IMR-90 (cell line): Measurements from ENCODE around the gene ABCF3. TPM values are rescaled to one million over a fixed set of nuclear protein-coding genes. Genes with fewer than 3 reads are reported as not detected.

Source experiments
- ATAC-seq: fragments of 200-7000 bp; cut with Tn5 transposase; 2 replicates; pipeline ENCODE4 v1.9.1; 2020; ENCODE audit warnings: low read depth, mild to moderate bottlenecking, moderate library complexity
- BruUV-seq: library from RNA; stranded (reverse); fragments of 400-500 nt; replicated peaks from 2 replicates; lab custom pipeline; 2021; lab: Mats Ljungman, UMichigan
- CTCF ChIA-PET: fragments of 300-600 bp; formaldehyde crosslinking; extraction: SDS; loops from one replicate; lab custom pipeline; 2021; ENCODE audit warnings: antibody characterized with exemption; lab: Yijun Ruan, JAX
- POLR2A ChIA-PET: fragments of 300-600 bp; sonication (Branson Sonifier 250); formaldehyde crosslinking; loops from one replicate; lab custom pipeline; 2022; ENCODE audit warnings: antibody characterized with exemption; ENCODE audit not compliant: unreplicated experiment; lab: Charles Lee
- DNase-seq: peaks from one replicate; pipeline ENCODE4 v3.0.0; 2013
- H2AFZ ChIP-seq: replicated peaks from 2 replicates; pipeline ENCODE3; 2013; ENCODE audit warnings: low read length, mild to moderate bottlenecking; ENCODE audit not compliant: poor library complexity
- H2AK5ac ChIP-seq: 2 replicates; pipeline ENCODE4 v1.6.1; 2013; ENCODE audit warnings: low read depth, low read length, inconsistent platforms
- H2AK9ac ChIP-seq: replicated peaks from 2 replicates; pipeline ENCODE3; 2013; ENCODE audit warnings: mild to moderate bottlenecking, low read depth, low read length, moderate library complexity; ENCODE audit not compliant: poor library complexity
- H2BK120ac ChIP-seq: 2 replicates; pipeline ENCODE4 v1.6.1; 2013; ENCODE audit warnings: low read depth, low read length, inconsistent platforms
- H2BK15ac ChIP-seq: 3 replicates; pipeline ENCODE4 v1.6.1; 2013; ENCODE audit warnings: low read depth, low read length, inconsistent platforms
- H2BK20ac ChIP-seq: 2 replicates; pipeline ENCODE4 v1.6.1; 2013; ENCODE audit warnings: low read depth, mild to moderate bottlenecking, inconsistent platforms, low read length, moderate library complexity
- H2BK5ac ChIP-seq: 2 replicates; pipeline ENCODE4 v1.6.1; 2013; ENCODE audit warnings: mild to moderate bottlenecking, low read depth, low read length, inconsistent platforms; ENCODE audit not compliant: poor library complexity, severe bottlenecking
- H3K14ac ChIP-seq: replicated peaks from 2 replicates; pipeline ENCODE4 v1.6.1; 2013; ENCODE audit warnings: low read depth, low read length, inconsistent platforms
- H3K18ac ChIP-seq: 2 replicates; pipeline ENCODE4 v1.6.1; 2013; ENCODE audit warnings: low read depth, low read length, control low read depth
- H3K23ac ChIP-seq: 2 replicates; pipeline ENCODE4 v1.6.1; 2013; ENCODE audit warnings: low read depth, low read length, inconsistent platforms
- H3K27ac ChIP-seq: 2 replicates; pipeline ENCODE4 v1.5.1; 2013; ENCODE audit warnings: mild to moderate bottlenecking, control low read depth, low read length; ENCODE audit not compliant: insufficient read depth
- H3K27me3 ChIP-seq: 2 replicates; pipeline ENCODE4 v1.6.1; 2013; ENCODE audit warnings: low read length; ENCODE audit not compliant: control insufficient read depth, insufficient read depth
- H3K36me3 ChIP-seq: 2 replicates; pipeline ENCODE4 v1.6.1; 2013; ENCODE audit warnings: low read length, mixed read lengths; ENCODE audit not compliant: control insufficient read depth, insufficient read depth
- H3K4ac ChIP-seq: 2 replicates; pipeline ENCODE4 v1.6.1; 2013; ENCODE audit warnings: low read depth, low read length, inconsistent platforms
- H3K4me1 ChIP-seq: 2 replicates; pipeline ENCODE4 v1.6.1; 2013; ENCODE audit warnings: low read length, mixed read lengths; ENCODE audit not compliant: control insufficient read depth, insufficient read depth
- H3K4me2 ChIP-seq: 2 replicates; pipeline ENCODE4 v1.6.1; 2013; ENCODE audit warnings: low read depth, mild to moderate bottlenecking, control low read depth, low read length, moderate library complexity
- H3K4me3 ChIP-seq: 2 replicates; pipeline ENCODE4 v1.5.1; 2013; ENCODE audit warnings: low read depth, mild to moderate bottlenecking, control low read depth, low read length, moderate library complexity; ENCODE audit not compliant: insufficient read depth
- H3K56ac ChIP-seq: 2 replicates; pipeline ENCODE4 v1.6.1; 2013; ENCODE audit warnings: low read length, inconsistent platforms; ENCODE audit not compliant: insufficient read depth; ENCODE audit errors: extremely low read depth
- H3K79me1 ChIP-seq, 2 experiments: 2 replicates each; pipeline ENCODE4 v1.6.1; 2013; ENCODE audit warnings: low read length in 2 of 2, inconsistent platforms in 1 of 2, low read depth in 1 of 2
- H3K9ac ChIP-seq: 2 replicates; pipeline ENCODE4 v1.6.1; 2013; ENCODE audit warnings: low read depth, low read length, control low read depth
- H3K9me1 ChIP-seq: 2 replicates; pipeline ENCODE4 v1.6.1; 2013; ENCODE audit warnings: low read length, inconsistent platforms; ENCODE audit not compliant: insufficient read depth
- H3K9me3 ChIP-seq: 2 replicates; pipeline ENCODE4 v1.6.1; 2013; ENCODE audit warnings: low read length; ENCODE audit not compliant: control insufficient read depth, insufficient read depth
- H4K20me1 ChIP-seq: 2 replicates; pipeline ENCODE4 v1.6.1; 2013; ENCODE audit warnings: low read length, inconsistent platforms; ENCODE audit not compliant: insufficient read depth
- H4K5ac ChIP-seq: 2 replicates; pipeline ENCODE4 v1.6.1; 2013; ENCODE audit warnings: mild to moderate bottlenecking, low read depth, low read length, control low read depth
- H4K8ac ChIP-seq, 2 experiments: 2 replicates each; pipeline ENCODE4 v1.6.1; 2013; ENCODE audit warnings: low read depth in 2 of 2, low read length in 2 of 2, control low read depth in 1 of 2, inconsistent platforms in 1 of 2
- H4K91ac ChIP-seq: 2 replicates; pipeline ENCODE4 v1.6.1; 2013; ENCODE audit warnings: low read depth, low read length, inconsistent platforms; ENCODE audit not compliant: insufficient read depth
- CEBPB ChIP-seq: IDR thresholded peaks from 2 replicates; pipeline ENCODE4 v1.6.1; 2012; ENCODE audit warnings: low read depth, low read length, improper control_type of control experiment
- CHD1 ChIP-seq: IDR thresholded peaks from 2 replicates; pipeline ENCODE4 v1.6.1; 2012; ENCODE audit warnings: low read depth, low read length, improper control_type of control experiment
- FOS ChIP-seq: fragments of 150-350 bp; IDR thresholded peaks from 2 replicates; pipeline ENCODE4 v1.6.1; 2016; ENCODE audit warnings: low read depth, low read length
- MAFK ChIP-seq: IDR thresholded peaks from 2 replicates; pipeline ENCODE4 v1.6.1; 2012; ENCODE audit warnings: low read depth, low read length, improper control_type of control experiment
- MAZ ChIP-seq: IDR thresholded peaks from 2 replicates; pipeline ENCODE4 v1.6.1; 2012; ENCODE audit warnings: low read depth, mild to moderate bottlenecking, low read length, improper control_type of control experiment, moderate library complexity, borderline replicate concordance
- NFE2L2 ChIP-seq: fragments of 150-350 bp; IDR thresholded peaks from 2 replicates; pipeline ENCODE4 v1.6.1; 2016; ENCODE audit warnings: low read depth, mild to moderate bottlenecking, low read length
- POLR2A ChIP-seq: IDR thresholded peaks from 2 replicates; pipeline ENCODE4 v1.6.1; 2012; ENCODE audit warnings: mild to moderate bottlenecking, low read depth, low read length
- RAD21 ChIP-seq: IDR thresholded peaks from 2 replicates; pipeline ENCODE4 v1.6.1; 2012; ENCODE audit warnings: low read length, improper control_type of control experiment
- RCOR1 ChIP-seq: IDR thresholded peaks from 2 replicates; pipeline ENCODE4 v1.6.1; 2012; ENCODE audit warnings: mild to moderate bottlenecking, low read length, improper control_type of control experiment; ENCODE audit not compliant: insufficient replicate concordance
- RFX5 ChIP-seq: IDR thresholded peaks from 2 replicates; pipeline ENCODE4 v1.8.0; 2012; ENCODE audit warnings: low read depth, mild to moderate bottlenecking, low read length, moderate library complexity
- SMC3 ChIP-seq: fragments of 150-350 bp; IDR thresholded peaks from 2 replicates; pipeline ENCODE4 v1.6.1; 2016; ENCODE audit warnings: low read depth, mild to moderate bottlenecking, antibody characterized with exemption, low read length, moderate library complexity
- WGBS, 2 experiments: methylation state at CpG; one replicate each; pipeline versions ENCODE4 v1.1.5 to v1.1.7; 2013; ENCODE audit warnings: missing lambda C conversion rate in 2 of 2; ENCODE audit not compliant: insufficient read length in 1 of 2; ENCODE audit errors: extremely low coverage in 2 of 2; 5-methylcytosine and 5-hydroxymethylcytosine counted together
- dilution Hi-C: fragments of 300-500 bp; cut with HindIII; formaldehyde crosslinking; loops from one replicate; pipeline ENCODE4 v1.14.3; 2018; ENCODE audit warnings: low sequenced_read_pairs; ENCODE audit not compliant: unreplicated experiment
- in situ Hi-C: fragments of 300-500 bp; cut with MboI; formaldehyde crosslinking; loops from 3 replicates; pipeline ENCODE4 v1.14.3; 2019; ENCODE audit warnings: low sequenced_read_pairs, inconsistent platforms, mixed read lengths
- intact Hi-C: fragments of 100-400 bp; cut with micrococcal nuclease; formaldehyde crosslinking; loops from 2 replicates; pipeline ENCODE4 v1.10.0; 2022
- polyA plus RNA-seq, 3 experiments: library from polyadenylated mRNA; depleted of rRNA; stranded (reverse); fragments of >200 nt; gene quantifications; 2 replicates each; pipeline ENCODE4 v1.2.3, GENCODE V29; 2012; ENCODE audit warnings: low replicate concordance in 1 of 3
- total RNA-seq: library from RNA; depleted of rRNA; stranded (reverse); fragments of >200 nt; gene quantifications from 2 replicates; pipeline ENCODE4 v1.2.3, GENCODE V29; 2012
- TF ChIP-seq, protein P1 (sequence below): fragments of 150-350 bp; IDR thresholded peaks from 2 replicates; pipeline ENCODE4 v1.6.1; 2016; ENCODE audit warnings: low read depth, mild to moderate bottlenecking, low read length, moderate library complexity, borderline replicate concordance
- TF ChIP-seq, protein P2 (sequence below): fragments of 150-350 bp; IDR thresholded peaks from 2 replicates; pipeline ENCODE4 v1.6.1; 2017; ENCODE audit warnings: mild to moderate bottlenecking, antibody characterized with exemption, low read length, low read depth
- TF ChIP-seq, protein P3 (sequence below): conservative IDR thresholded peaks from 2 replicates; pipeline ENCODE4 v1.5.1; 2012; ENCODE audit warnings: mild to moderate bottlenecking, low read depth, low read length, improper control_type of control experiment

ABCF3 gene
- total and polyA plus RNA-seq, 2 of the 4 experiments (the other 2 are of a cell fraction), result 36.9 to 59.2 TPM

DNA sequence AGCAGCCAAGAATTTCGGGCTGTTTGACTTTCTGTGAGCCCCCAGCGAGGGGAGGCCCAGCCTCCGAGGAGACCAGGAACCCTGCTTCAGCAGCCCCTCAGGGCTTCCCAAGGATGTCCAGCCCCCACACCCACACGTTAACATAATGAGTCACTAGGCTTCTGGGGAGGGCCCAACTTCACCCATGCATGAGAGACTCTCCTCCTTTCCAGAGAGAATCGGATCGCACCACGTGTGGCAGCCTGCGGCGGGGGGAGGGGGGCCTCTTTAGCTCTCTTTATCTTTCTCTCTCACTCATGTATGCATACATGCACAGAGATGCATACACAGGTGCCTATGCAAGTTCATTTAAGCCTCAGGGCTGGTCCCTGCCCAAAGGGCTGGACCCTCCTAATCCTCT lies 14.4 kb upstream of the ABCF3 start:
- 65% methylated on average over 6 of the region's 9 CpGs; no CpG with 5 or more reads in 1 of the 2 experiments for WGBS, 2 experiments
- Histone ChIP-seq H3K4ac (peak overlapping the region; percentile 43; the same call in 1 of the 2 replicates), H2BK5ac (peak overlapping the region; percentile 25), H3K4me3 (no peak overlapping the region), H3K4me2 (no peak overlapping the region), H3K27ac (0 out of 2 replicates have a peak overlapping the region, but pooled peaks have one; percentile 18), H4K8ac (no peak overlapping the region), H2BK120ac (no peak overlapping the region), H3K23ac (no peak overlapping the region), H3K9me3 (no peaks in the 10 kb centered on the region), H2BK15ac (no peak overlapping the region), H3K9me1 (peaks cover 26% of the 10 kb centered on the region), H2AK5ac (no peak overlapping the region), H3K79me1 (peaks cover 15 to 59% of the 10 kb centered on the region in 2 experiments), H3K4me1 (peaks cover 18% of the 10 kb centered on the region), H2BK20ac (no peak overlapping the region), H3K56ac (no peak overlapping the region), H3K36me3 (peaks cover 50% of the 10 kb centered on the region), H4K20me1 (peaks cover 36% of the 10 kb centered on the region), H3K18ac (no peak overlapping the region), H4K91ac (no peak overlapping the region), H3K27me3 (no peaks in the 10 kb centered on the region), H2AK9ac (peak overlapping the region; percentile 76), H3K14ac (no peak overlapping the region), H4K5ac (no peak overlapping the region), H3K9ac (no peak overlapping the region), H2AFZ (no peak overlapping the region)
- ATAC-seq, result no peak
- BruUV-seq, result no TSS peak
- TF ChIP-seq MAFK, result no peak
- no peak for TF ChIP-seq SMC3
- TF ChIP-seq, protein P1, sequence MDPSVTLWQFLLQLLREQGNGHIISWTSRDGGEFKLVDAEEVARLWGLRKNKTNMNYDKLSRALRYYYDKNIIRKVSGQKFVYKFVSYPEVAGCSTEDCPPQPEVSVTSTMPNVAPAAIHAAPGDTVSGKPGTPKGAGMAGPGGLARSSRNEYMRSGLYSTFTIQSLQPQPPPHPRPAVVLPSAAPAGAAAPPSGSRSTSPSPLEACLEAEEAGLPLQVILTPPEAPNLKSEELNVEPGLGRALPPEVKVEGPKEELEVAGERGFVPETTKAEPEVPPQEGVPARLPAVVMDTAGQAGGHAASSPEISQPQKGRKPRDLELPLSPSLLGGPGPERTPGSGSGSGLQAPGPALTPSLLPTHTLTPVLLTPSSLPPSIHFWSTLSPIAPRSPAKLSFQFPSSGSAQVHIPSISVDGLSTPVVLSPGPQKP, result no peak
- TF ChIP-seq, protein P2, sequence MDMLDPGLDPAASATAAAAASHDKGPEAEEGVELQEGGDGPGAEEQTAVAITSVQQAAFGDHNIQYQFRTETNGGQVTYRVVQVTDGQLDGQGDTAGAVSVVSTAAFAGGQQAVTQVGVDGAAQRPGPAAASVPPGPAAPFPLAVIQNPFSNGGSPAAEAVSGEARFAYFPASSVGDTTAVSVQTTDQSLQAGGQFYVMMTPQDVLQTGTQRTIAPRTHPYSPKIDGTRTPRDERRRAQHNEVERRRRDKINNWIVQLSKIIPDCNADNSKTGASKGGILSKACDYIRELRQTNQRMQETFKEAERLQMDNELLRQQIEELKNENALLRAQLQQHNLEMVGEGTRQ, result peak; percentile 56; the same call in 1 of the 2 replicates
- TF ChIP-seq, protein P3, sequence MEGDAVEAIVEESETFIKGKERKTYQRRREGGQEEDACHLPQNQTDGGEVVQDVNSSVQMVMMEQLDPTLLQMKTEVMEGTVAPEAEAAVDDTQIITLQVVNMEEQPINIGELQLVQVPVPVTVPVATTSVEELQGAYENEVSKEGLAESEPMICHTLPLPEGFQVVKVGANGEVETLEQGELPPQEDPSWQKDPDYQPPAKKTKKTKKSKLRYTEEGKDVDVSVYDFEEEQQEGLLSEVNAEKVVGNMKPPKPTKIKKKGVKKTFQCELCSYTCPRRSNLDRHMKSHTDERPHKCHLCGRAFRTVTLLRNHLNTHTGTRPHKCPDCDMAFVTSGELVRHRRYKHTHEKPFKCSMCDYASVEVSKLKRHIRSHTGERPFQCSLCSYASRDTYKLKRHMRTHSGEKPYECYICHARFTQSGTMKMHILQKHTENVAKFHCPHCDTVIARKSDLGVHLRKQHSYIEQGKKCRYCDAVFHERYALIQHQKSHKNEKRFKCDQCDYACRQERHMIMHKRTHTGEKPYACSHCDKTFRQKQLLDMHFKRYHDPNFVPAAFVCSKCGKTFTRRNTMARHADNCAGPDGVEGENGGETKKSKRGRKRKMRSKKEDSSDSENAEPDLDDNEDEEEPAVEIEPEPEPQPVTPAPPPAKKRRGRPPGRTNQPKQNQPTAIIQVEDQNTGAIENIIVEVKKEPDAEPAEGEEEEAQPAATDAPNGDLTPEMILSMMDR, result no peak
- no peak for TF ChIP-seq FOS
- no peak for TF ChIP-seq RAD21
- TF ChIP-seq RCOR1, result no peak
- TF ChIP-seq MAZ, result peak; percentile 42; the same call in 1 of the 2 replicates
- TF ChIP-seq RFX5, result no peak
- TF ChIP-seq CEBPB, result no peak
- TF ChIP-seq NFE2L2, result no peak
- no peak for TF ChIP-seq POLR2A
- TF ChIP-seq CHD1, result no peak
- intact Hi-C loops, result no loop called here
- DNase-seq, result peak; percentile 56
- dilution Hi-C loops, result no loop called here
- CTCF ChIA-PET, result no interaction called here
- POLR2A ChIA-PET, result no interaction called here
- in situ Hi-C loops, result no loop called here
